Measurements from ENCODE around the gene MED25. TPM values are rescaled to one million over a fixed set of nuclear protein-coding genes. Genes with fewer than 3 reads are reported as not detected.

Gene MED25
- total and polyA plus RNA-seq, 2 of the 4 experiments (the other 2 are of a cell fraction): 4.7 to 38.5 TPM

DNA sequence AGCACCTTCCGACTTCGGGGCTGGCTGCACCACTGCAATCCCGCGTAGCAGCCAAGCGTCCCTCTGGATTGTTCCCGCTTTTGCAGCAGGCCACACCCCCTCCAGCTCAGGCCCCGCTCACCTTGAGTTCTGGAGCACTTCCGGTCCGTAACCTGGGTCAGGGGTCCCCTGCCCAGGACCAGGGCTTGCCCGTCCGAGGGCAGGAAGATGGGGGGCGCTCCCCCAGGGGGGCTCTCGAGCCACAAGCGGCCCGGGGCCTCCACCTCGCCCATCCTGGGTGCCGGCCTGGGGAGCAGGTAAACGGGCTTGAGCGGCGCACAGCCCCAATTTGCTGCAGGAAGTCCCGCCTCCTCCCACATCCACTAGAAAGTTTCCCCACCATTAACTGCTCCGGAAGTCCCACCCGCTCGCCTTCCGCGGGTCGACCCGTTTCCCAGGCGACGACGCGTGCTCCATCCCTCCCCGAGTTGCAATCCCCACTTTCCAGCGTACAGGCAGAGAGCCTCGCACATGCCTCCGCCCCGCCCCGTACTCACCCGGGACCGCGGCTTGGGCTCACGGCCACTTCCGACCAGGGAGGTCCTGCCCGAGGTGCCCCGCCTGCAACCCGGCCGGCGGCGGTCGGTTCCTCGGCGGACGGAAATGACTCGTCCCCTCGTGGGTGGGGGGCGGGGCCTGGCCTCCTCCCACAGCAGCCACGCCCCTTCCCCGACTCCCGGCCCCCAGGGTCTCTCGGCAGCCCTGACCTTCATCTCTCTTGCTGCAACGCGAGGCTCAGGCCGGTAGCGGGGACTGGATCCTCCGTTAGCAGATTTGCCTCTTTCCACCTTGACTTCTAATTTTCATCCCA, 49.1 kb downstream of the MED25 start, which contains the start of gene PNKP (continued):
- TF ChIP-seq, protein P1, sequence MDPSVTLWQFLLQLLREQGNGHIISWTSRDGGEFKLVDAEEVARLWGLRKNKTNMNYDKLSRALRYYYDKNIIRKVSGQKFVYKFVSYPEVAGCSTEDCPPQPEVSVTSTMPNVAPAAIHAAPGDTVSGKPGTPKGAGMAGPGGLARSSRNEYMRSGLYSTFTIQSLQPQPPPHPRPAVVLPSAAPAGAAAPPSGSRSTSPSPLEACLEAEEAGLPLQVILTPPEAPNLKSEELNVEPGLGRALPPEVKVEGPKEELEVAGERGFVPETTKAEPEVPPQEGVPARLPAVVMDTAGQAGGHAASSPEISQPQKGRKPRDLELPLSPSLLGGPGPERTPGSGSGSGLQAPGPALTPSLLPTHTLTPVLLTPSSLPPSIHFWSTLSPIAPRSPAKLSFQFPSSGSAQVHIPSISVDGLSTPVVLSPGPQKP (IDR thresholded peaks at IDR 0.05; ENCODE audit: borderline replicate concordance, low read depth, low read length): no peak
- TF ChIP-seq CHD1 (IDR thresholded peaks at IDR 0.05; ENCODE audit: low read depth, low read length) (no peak), RFX5 (IDR thresholded peaks at IDR 0.05; ENCODE audit: low read depth, low read length) (no peak)

Data from IMR-90 (cell line).